HUES6 (cell line): Measurements from ENCODE around the gene OLFML2A.

Experiments
- H3K27ac ChIP-seq: 2 replicates; pipeline ENCODE4 v1.7.0; 2013; ENCODE audit warnings: low read depth, mild to moderate bottlenecking, low read length, inconsistent platforms
- H3K27me3 ChIP-seq: 2 replicates; pipeline ENCODE4 v1.6.1; 2013; ENCODE audit warnings: low read length; ENCODE audit not compliant: control insufficient read depth, insufficient read depth
- H3K36me3 ChIP-seq: 2 replicates; pipeline ENCODE4 v1.6.1; 2013; ENCODE audit warnings: low read length; ENCODE audit not compliant: control insufficient read depth, insufficient read depth
- H3K4me1 ChIP-seq: 2 replicates; pipeline ENCODE4 v1.6.1; 2013; ENCODE audit warnings: low read length; ENCODE audit not compliant: control insufficient read depth, insufficient read depth
- H3K4me3 ChIP-seq: 2 replicates; pipeline ENCODE4 v1.5.1; 2013; ENCODE audit warnings: low read depth, low read length
- H3K9ac ChIP-seq: one replicate; pipeline ENCODE4 v1.6.1; 2013; ENCODE audit warnings: mild to moderate bottlenecking, low read length
- H3K9me3 ChIP-seq: 2 replicates; pipeline ENCODE4 v1.6.1; 2013; ENCODE audit warnings: low read depth, low read length; ENCODE audit not compliant: control insufficient read depth, insufficient read depth

Gene OLFML2A

DNA sequence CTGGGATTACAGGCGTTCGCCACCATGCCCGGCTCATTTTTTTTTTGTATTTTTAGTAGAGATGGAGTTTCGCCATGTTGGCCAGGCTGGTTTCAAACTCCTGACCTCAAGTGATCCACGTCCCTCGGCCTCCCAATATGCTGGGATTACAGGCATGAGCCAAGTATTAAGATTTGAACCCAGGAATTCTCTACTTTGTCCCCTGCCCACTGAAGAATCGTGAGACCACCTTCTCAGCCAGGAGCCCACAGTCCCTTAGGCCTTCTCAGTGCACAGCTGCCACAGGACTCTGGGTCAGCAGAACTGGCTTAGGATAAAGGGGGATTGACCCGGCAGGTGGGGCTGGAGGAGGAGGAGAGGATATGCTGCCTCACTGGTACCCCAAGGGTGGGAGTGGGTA is 13.4 kb downstream of the OLFML2A start:
- H3K9me3 ChIP-seq = no peaks in the 10 kb centered on the region
- H3K9ac ChIP-seq = no peak overlapping the region
- no peaks in the 10 kb centered on the region for H3K4me1 ChIP-seq
- no peak overlapping the region for H3K27ac ChIP-seq
- H3K27me3 ChIP-seq = no peaks in the 10 kb centered on the region
- no peak overlapping the region for H3K4me3 ChIP-seq
- no peaks in the 10 kb centered on the region for H3K36me3 ChIP-seq

- Histone ChIP-seq H3K4me3 (no peak overlapping the region), H3K9ac (no peak overlapping the region), H3K36me3 (no peaks in the 10 kb centered on the region), H3K27me3 (no peaks in the 10 kb centered on the region), H3K4me1 (no peaks in the 10 kb centered on the region), H3K9me3 (no peaks in the 10 kb centered on the region), H3K27ac (no peak overlapping the region)
These were observed 14.0 kb downstream of the OLFML2A start for GRCh38 chr9:124790801-124791505.

GRCh38 chr9:124792257-124793014 is 15.5 kb downstream of the OLFML2A start:
- Histone ChIP-seq H3K27me3 (no peaks in the 10 kb centered on the region), H3K4me1 (no peaks in the 10 kb centered on the region), H3K36me3 (no peaks in the 10 kb centered on the region), H3K27ac (no peak overlapping the region), H3K9me3 (no peaks in the 10 kb centered on the region), H3K4me3 (no peak overlapping the region), H3K9ac (no peak overlapping the region)

GRCh38 chr9:124793015-124793541 is 16.1 kb downstream of the OLFML2A start:
- no peaks in the 10 kb centered on the region for H3K9me3 ChIP-seq
- H3K4me3 ChIP-seq = no peak overlapping the region
- no peaks in the 10 kb centered on the region for H3K36me3 ChIP-seq
- H3K9ac ChIP-seq = no peak overlapping the region
- H3K4me1 ChIP-seq = no peaks in the 10 kb centered on the region
- H3K27ac ChIP-seq = no peak overlapping the region
- no peaks in the 10 kb centered on the region for H3K27me3 ChIP-seq

- no peaks in the 10 kb centered on the region for H3K27me3 ChIP-seq
- H3K27ac ChIP-seq = no peak overlapping the region
- no peaks in the 10 kb centered on the region for H3K9me3 ChIP-seq
- no peaks in the 10 kb centered on the region for H3K4me1 ChIP-seq
- H3K36me3 ChIP-seq = no peaks in the 10 kb centered on the region
- no peak overlapping the region for H3K4me3 ChIP-seq
- no peak overlapping the region for H3K9ac ChIP-seq
These were observed 18.1 kb downstream of the OLFML2A start for GRCh38 chr9:124794902-124795491.

GRCh38 chr9:124795881-124796431 is 19.0 kb downstream of the OLFML2A start:
- no peaks in the 10 kb centered on the region for H3K27me3 ChIP-seq
- no peaks in the 10 kb centered on the region for H3K4me1 ChIP-seq
- H3K9me3 ChIP-seq = no peaks in the 10 kb centered on the region
- no peak overlapping the region for H3K4me3 ChIP-seq
- no peak overlapping the region for H3K27ac ChIP-seq
- H3K9ac ChIP-seq = no peak overlapping the region
- no peaks in the 10 kb centered on the region for H3K36me3 ChIP-seq

DNA sequence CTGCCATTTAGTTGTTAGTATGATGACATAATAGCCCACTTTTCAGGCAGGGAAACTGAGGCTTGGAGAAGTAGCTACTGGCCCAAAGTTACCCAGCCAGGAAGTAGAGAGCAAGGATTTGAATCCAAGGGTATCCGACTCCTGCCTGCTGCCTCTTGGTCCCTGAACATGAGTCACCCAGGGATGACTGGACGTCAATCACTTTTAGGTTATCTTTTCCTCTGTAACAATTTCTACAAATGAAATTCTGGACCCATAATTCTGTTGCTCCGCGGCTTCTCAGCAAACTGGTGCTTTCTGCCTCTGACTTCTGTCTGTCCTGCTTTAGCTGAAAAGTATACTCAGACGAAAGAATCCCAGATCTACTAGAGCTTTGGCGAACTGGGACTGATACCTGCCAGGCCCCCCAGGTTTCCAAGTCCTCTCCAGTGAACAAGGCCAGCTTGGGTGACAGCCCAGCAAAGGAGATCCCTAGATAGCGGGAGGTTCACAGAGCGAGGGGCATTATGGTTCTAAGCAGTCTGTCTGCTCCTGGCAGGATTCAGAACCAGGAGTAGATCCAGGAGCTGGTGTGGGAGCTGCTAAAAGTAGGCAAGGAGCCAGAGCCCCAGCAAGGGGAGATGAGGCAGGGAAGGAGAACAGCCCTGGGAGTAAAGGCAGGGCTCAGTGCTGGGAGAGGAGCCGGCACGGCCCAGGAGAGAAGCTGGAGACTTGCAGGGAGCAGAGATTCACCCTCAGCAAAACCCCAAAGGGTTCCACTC is 20.6 kb downstream of the OLFML2A start:
- no peak overlapping the region for H3K27ac ChIP-seq
- no peaks in the 10 kb centered on the region for H3K36me3 ChIP-seq
- H3K27me3 ChIP-seq = no peaks in the 10 kb centered on the region
- no peak overlapping the region for H3K9ac ChIP-seq
- H3K4me1 ChIP-seq = no peaks in the 10 kb centered on the region
- no peaks in the 10 kb centered on the region for H3K9me3 ChIP-seq
- no peak overlapping the region for H3K4me3 ChIP-seq

DNA sequence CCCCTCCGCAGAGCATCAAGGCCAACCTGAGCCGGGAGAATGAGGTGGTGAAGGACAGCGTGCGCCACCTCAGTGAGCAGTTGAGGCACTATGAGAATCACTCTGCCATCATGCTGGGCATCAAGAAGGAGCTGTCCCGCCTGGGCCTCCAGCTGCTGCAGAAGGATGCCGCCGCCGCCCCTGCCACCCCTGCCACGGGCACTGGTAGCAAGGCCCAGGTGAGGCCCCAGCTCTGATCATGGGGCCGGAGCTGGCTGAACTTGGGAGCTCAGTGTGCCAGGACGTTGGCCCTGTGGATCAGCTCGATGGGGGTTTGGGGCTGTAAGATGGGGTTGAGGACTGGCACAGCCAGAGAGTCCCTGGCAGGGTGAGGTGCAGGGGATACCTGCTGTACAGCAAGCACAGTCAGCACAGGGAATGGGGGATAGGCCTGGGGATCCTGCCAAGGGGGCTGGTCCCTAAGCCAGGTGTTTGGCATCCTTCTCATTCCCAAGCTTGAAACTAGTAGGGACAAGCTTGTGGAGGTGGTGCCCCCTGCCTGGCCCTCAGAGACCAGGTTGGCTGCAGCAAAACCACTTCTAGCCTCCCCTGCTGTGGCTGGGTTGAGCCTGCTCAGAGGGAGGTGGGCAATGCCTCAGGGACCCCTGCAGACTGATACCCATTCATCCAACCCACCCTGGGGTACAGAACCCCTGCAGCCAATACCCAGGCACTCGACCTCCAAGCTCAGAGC is 22.5 kb downstream of the OLFML2A start:
- H3K9ac ChIP-seq = no peak overlapping the region
- no peak overlapping the region for H3K27ac ChIP-seq
- H3K4me3 ChIP-seq = no peak overlapping the region
- H3K27me3 ChIP-seq = no peaks in the 10 kb centered on the region
- H3K9me3 ChIP-seq = no peaks in the 10 kb centered on the region
- H3K36me3 ChIP-seq = no peaks in the 10 kb centered on the region
- no peaks in the 10 kb centered on the region for H3K4me1 ChIP-seq

GRCh38 chr9:124800306-124801259 is 23.6 kb downstream of the OLFML2A start:
- H3K36me3 ChIP-seq = no peaks in the 10 kb centered on the region
- H3K9ac ChIP-seq = no peak overlapping the region
- H3K9me3 ChIP-seq = no peaks in the 10 kb centered on the region
- H3K27ac ChIP-seq = no peak overlapping the region
- no peak overlapping the region for H3K4me3 ChIP-seq
- H3K27me3 ChIP-seq = no peaks in the 10 kb centered on the region
- no peaks in the 10 kb centered on the region for H3K4me1 ChIP-seq
